Adrenal gland (tissue), 5 donors: ENCODE data around the gene ARHGAP25.

Experiments
- CTCF ChIP-seq, 6 experiments: fragments of 450-650 bp in 4 of 6; fragments of 200-600 bp in 2 of 6; sonication (generic) in 1 of 6; IDR thresholded peaks; 1 replicate in 5 of 6; 2 replicates in 1 of 6; pipeline versions ENCODE4 v1.5.1 to v1.8.0; 2016 to 2021; ENCODE audit warnings: antibody characterized with exemption in 6 of 6, mild to moderate bottlenecking in 2 of 6, moderate library complexity in 1 of 6
- POLR2A ChIP-seq, 2 donors: fragments of 450-650 bp; IDR thresholded peaks; one replicate each; pipeline ENCODE4 v1.6.1; 2017; ENCODE audit warnings: antibody characterized with exemption in 2 of 2, mild to moderate bottlenecking in 2 of 2, moderate library complexity in 1 of 2
- donor health status: DM: no; HTN: no; CAD: no.

DNA sequence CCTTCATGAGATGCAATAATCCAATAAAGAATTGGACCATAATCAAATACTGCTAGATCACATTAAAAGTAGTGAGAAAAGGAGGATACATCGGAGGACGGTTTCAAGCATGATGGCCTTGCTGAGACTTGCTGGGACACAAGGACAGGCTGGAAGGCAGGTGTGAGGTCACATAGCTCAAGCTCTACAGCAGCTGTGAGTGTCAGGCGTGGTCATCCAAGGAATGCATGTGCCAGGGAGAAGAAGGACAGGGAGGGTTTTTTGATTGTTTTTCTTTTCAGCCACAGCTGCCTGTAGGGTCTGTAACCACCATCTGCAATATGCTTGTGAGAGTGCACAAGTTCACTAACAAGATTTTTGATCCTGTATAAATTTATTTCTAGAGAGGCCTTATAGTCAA is 79.0 kb downstream of the ARHGAP25 start:
- TF ChIP-seq CTCF (IDR thresholded peaks at IDR 0.05), result no peak
- TF ChIP-seq POLR2A (IDR thresholded peaks at IDR 0.05), result no peak
